ENCODE results near the gene TBX21. TPM values are rescaled to one million over a fixed set of nuclear protein-coding genes. Genes with fewer than 3 reads are reported as not detected.

Gene TBX21
- total RNA-seq, 2 experiments from 2014 or later: 73.4 to 76.8 TPM

GRCh38 chr17:47699536-47699840 lies 33.5 kb upstream of the TBX21 start:
- peaks cover 84% of the 10 kb centered on the region for H3K4me1 Mint-ChIP-seq

DNA sequence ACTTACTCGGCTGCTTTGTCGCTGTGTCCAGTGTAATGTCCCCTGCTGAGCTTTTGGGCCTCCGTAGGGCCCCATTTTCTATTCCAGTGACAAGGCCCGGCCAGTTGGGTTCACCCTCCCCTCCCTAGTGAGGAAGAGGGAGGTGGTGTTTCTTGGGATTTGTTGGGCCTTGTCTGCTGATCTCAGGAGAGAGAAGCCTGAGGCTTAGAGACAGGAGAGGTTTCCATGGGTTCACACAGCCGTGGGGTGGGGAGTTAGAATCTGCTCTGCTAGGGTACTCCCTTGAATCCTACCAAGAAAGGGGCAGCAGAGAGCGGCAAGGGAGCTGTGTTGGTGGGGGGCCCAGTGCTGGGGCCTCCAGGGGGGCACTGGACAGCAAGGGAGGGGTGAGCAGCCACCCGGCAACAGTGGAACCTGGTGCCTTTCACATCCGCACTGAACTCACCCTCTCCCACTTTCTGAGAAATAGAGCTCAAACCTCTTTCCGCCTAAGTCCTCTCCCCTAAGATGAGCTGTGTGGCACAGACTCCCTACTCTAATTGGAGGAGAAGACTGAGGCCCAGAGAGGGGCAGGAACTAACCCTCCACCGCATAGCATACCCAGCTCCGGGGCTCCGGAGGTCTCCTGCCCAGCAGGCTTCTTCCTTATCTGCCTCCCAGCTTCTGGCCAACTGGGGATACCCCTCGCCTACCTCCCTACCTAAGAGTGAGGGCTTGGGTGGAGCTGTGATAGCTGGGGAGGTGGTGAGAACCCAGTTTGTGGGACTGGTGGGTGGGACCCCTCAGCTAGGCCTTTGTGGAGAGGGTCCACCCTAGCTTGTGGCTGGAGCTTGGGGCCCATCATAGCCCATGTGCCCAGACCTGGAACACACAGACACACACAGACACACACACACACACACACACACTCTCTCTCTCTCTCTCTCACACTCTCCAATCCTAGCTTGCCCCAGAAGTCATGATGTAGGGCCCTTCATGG lies 32.3 kb upstream of the TBX21 start:
- peak; percentile 10 for ATAC-seq

More at GRCh38 chr17:47699536-47699840, 33.5 kb upstream of the TBX21 start:
- ChIA-PET POLR2A (interaction anchor here (0.6 to 1.0 kb wide), 3 partner anchors 10 to 38 kb away, joined by 3 read pairs; no protein-coding TSS in a partner anchor), CTCF (interaction anchor here (0.6 to 7.1 kb wide), 30 partner anchors 7 to 744 kb away, joined by 3 to 117 read pairs (median 4); partner anchors contain the start of gene TBX21)
- Mint-ChIP-seq H3K27ac (peak overlapping the region; percentile 72), H3K4me3 (no peak overlapping the region), H3K27me3 (no peaks in the 10 kb centered on the region), H3K36me3 (ENCODE audit: low read depth) (peaks cover 41% of the 10 kb centered on the region), H3K9me3 (ENCODE audit: low read depth) (no peaks in the 10 kb centered on the region)
- DNase-seq (no peak), ATAC-seq (no peak)
- intact Hi-C loops (cut with DNase I, micrococcal nuclease): loop anchor here (1.0 to 5.0 kb wide), 6 partner anchors 18 to 103 kb away; partner anchors contain the start of gene TBX21 (in 1 of the 2)

GRCh38 chr17:47701608-47702007 lies 31.4 kb upstream of the TBX21 start:
- no peaks in the 10 kb centered on the region for H3K9me3 Mint-ChIP-seq (ENCODE audit: low read depth)
- peak overlapping the region; percentile 84 for H3K27ac Mint-ChIP-seq
- H3K4me3 Mint-ChIP-seq: peak overlapping the region; percentile 70
- no peak for DNase-seq
- intact Hi-C loops (cut with DNase I, micrococcal nuclease): no loop called here
- CTCF ChIA-PET: interaction anchor here (0.9 to 7.1 kb wide), 7 partner anchors 8 to 74 kb away, joined by 3 to 117 read pairs (median 5); partner anchors contain the start of gene TBX21
- ATAC-seq: no peak
- H3K4me1 Mint-ChIP-seq: peaks cover 88% of the 10 kb centered on the region
- H3K36me3 Mint-ChIP-seq (ENCODE audit: low read depth): peaks cover 38% of the 10 kb centered on the region
- H3K27me3 Mint-ChIP-seq: no peaks in the 10 kb centered on the region
- POLR2A ChIA-PET: interaction anchor here (0.6 to 1.5 kb wide), 5 partner anchors 14 to 1558 kb away, joined by 3 to 6 read pairs (median 4); partner anchors contain the start of gene TBX21

More for the DNA sequence above, 32.3 kb upstream of the TBX21 start:
- Mint-ChIP-seq H3K36me3 (ENCODE audit: low read depth) (peaks cover 44% of the 10 kb centered on the region), H3K9me3 (ENCODE audit: low read depth) (no peaks in the 10 kb centered on the region), H3K27ac (peak overlapping the region; percentile 80), H3K4me1 (peaks cover 88% of the 10 kb centered on the region), H3K27me3 (no peaks in the 10 kb centered on the region), H3K4me3 (peak overlapping the region; percentile 51)
- intact Hi-C loops (cut with DNase I, micrococcal nuclease): no loop called here
- ChIA-PET CTCF (interaction anchor here (0.5 to 7.1 kb wide), 13 partner anchors 9 to 127 kb away, joined by 3 to 117 read pairs (median 3); partner anchors contain the start of gene TBX21), POLR2A (interaction anchor here (0.6 to 1.5 kb wide), 8 partner anchors 14 to 1557 kb away, joined by 3 to 6 read pairs (median 3); partner anchors contain the start of genes KPNB1 and TBX21)
- peak; percentile 32 for DNase-seq

DNA sequence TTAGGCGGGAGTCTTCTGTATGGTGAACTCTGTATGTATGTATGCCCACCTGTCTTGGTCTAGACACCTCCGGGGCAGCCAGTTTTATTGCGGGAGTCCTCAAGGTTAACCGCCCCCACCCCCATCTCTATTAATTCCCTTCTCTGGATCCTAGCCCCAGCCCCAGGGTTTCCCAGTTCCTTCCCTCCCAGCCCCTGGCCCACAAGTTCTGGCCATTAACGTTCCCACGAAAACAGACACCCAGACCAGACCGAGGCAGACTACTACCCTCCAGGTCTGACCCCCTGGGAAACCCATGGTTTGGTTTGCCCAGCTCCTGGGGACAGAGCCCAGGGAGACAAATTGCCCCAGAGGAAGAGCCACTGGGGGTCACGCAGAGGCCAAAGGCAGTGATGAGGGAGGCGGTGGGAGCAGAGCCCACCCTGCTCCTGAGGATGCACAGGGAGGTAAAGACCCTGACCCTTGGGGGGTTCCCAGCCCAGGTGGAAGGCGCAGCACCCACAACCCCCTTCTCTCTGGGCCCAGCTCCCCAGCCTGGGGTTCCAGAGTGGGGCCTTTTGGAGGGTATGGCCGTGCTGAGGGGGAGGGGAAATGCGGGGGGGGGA lies 30.5 kb upstream of the TBX21 start:
- H3K4me3 Mint-ChIP-seq: peak overlapping the region; percentile 70
- CTCF ChIA-PET: interaction anchor here (4.0 to 7.1 kb wide), 3 partner anchors 14 to 37 kb away, joined by 15 to 117 read pairs (median 112); partner anchors contain the start of gene TBX21
- intact Hi-C loops (cut with DNase I, micrococcal nuclease): no loop called here
- POLR2A ChIA-PET: interaction anchor here (0.7 kb wide), 1 partner anchor 272 kb away, joined by 3 read pairs; no protein-coding TSS in a partner anchor
- no peaks in the 10 kb centered on the region for H3K27me3 Mint-ChIP-seq
- H3K4me1 Mint-ChIP-seq: peaks cover 88% of the 10 kb centered on the region
- no peak for ATAC-seq
- H3K27ac Mint-ChIP-seq: peak overlapping the region; percentile 84
- no peaks in the 10 kb centered on the region for H3K9me3 Mint-ChIP-seq (ENCODE audit: low read depth)
- peaks cover 40% of the 10 kb centered on the region for H3K36me3 Mint-ChIP-seq (ENCODE audit: low read depth)
- DNase-seq: no peak

- POLR2A ChIA-PET: no interaction called here
- ATAC-seq (no peak), DNase-seq (peak; percentile 68)
- Mint-ChIP-seq H3K36me3 (ENCODE audit: low read depth) (peaks cover 47% of the 10 kb centered on the region), H3K9me3 (ENCODE audit: low read depth) (no peaks in the 10 kb centered on the region), H3K4me1 (peaks cover 88% of the 10 kb centered on the region), H3K27ac (peak overlapping the region; percentile 99), H3K4me3 (peak overlapping the region; percentile 70), H3K27me3 (no peaks in the 10 kb centered on the region)
- CTCF ChIA-PET: interaction anchor here (2.0 to 7.1 kb wide), 2 partner anchors 13 to 29 kb away, joined by 12 to 117 read pairs; partner anchors contain the start of gene TBX21
- intact Hi-C loops (cut with DNase I, micrococcal nuclease): no loop called here
These were observed 29.8 kb upstream of the TBX21 start for GRCh38 chr17:47703191-47703591.

DNA sequence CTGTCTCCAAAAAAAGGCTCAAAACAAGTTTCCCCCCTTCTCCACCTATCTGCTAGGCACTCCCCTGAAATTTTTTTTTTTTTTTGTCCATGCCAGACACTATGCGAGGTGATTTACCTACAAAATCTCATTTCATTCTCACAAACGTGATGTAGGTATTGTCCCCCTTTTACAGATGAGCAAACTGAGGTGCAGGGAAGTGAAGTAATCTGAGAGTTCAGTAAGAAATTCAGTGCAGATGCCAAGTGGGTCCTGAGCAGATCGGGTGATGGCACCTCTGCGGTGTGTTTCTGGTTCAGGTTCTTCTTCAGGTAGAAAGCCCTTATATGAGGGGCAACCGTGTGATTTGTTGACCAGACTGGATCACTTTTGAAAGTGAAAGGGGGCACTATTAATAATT lies 29.4 kb upstream of the TBX21 start:
- ChIA-PET POLR2A (interaction anchor here (1.3 kb wide), 1 partner anchor 16 kb away, joined by 4 read pairs; no protein-coding TSS in a partner anchor), CTCF (interaction anchor here (0.6 to 2.0 kb wide), 4 partner anchors 15 to 87 kb away, joined by 3 to 19 read pairs (median 8); partner anchors contain the start of gene TBX21)
- intact Hi-C loops (cut with DNase I, micrococcal nuclease): no loop called here
- no peaks in the 10 kb centered on the region for H3K9me3 Mint-ChIP-seq (ENCODE audit: low read depth)
- peak overlapping the region; percentile 70 for H3K4me3 Mint-ChIP-seq
- ATAC-seq: no peak
- H3K4me1 Mint-ChIP-seq: peaks cover 83% of the 10 kb centered on the region
- peaks cover 47% of the 10 kb centered on the region for H3K36me3 Mint-ChIP-seq (ENCODE audit: low read depth)
- DNase-seq: no peak
- H3K27ac Mint-ChIP-seq: peak overlapping the region; percentile 99
- no peaks in the 10 kb centered on the region for H3K27me3 Mint-ChIP-seq

GRCh38 chr17:47704116-47704515 lies 28.9 kb upstream of the TBX21 start:
- H3K4me3 Mint-ChIP-seq: peak overlapping the region; percentile 70
- ChIA-PET POLR2A (interaction anchor here (0.6 to 1.3 kb wide), 3 partner anchors 15 to 20 kb away, joined by 3 to 4 read pairs (median 4); no protein-coding TSS in a partner anchor), CTCF (interaction anchor here (0.6 to 2.0 kb wide), 7 partner anchors 14 to 127 kb away, joined by 3 to 19 read pairs (median 5); partner anchors contain the start of genes KPNB1, LRRC46, MRPL10 and TBX21)
- ATAC-seq: no peak
- no peaks in the 10 kb centered on the region for H3K27me3 Mint-ChIP-seq
- H3K27ac Mint-ChIP-seq: peak overlapping the region; percentile 99
- no peaks in the 10 kb centered on the region for H3K9me3 Mint-ChIP-seq (ENCODE audit: low read depth)
- intact Hi-C loops (cut with DNase I, micrococcal nuclease): no loop called here
- peaks cover 79% of the 10 kb centered on the region for H3K4me1 Mint-ChIP-seq
- peaks cover 45% of the 10 kb centered on the region for H3K36me3 Mint-ChIP-seq (ENCODE audit: low read depth)
- DNase-seq: no peak

DNA sequence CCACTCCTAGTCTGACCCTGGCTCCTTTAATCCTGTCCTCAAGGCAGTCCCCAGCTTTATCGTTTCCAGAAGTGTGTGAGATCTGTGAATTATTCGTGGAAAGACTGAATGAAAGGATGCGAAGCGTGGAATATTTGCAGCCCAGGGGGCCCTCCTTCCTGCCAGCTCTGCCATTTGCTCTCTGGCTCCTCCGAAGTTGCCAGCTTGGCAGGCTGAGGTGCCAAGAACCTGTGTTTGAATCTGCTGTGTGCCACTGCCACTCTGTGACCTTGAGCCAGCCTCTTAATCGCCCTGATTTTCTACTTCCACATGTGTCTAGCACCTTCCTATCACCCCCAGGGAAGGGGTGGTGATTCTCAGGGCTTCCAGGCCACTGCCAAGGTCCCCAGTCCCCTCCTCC lies 28.3 kb upstream of the TBX21 start:
- ChIA-PET CTCF (interaction anchor here (0.7 to 2.0 kb wide), 6 partner anchors 14 to 127 kb away, joined by 3 to 19 read pairs (median 5); partner anchors contain the start of genes KPNB1, LRRC46, MRPL10 and TBX21), POLR2A (interaction anchor here (0.6 to 1.3 kb wide), 3 partner anchors 15 to 19 kb away, joined by 3 to 4 read pairs (median 4); no protein-coding TSS in a partner anchor)
- no peaks in the 10 kb centered on the region for H3K27me3 Mint-ChIP-seq
- H3K36me3 Mint-ChIP-seq (ENCODE audit: low read depth): peaks cover 47% of the 10 kb centered on the region
- DNase-seq (no peak), ATAC-seq (no peak)
- intact Hi-C loops (cut with DNase I, micrococcal nuclease): loop anchor here (1.0 kb wide), 3 partner anchors 10 to 29 kb away; partner anchors contain the start of genes TBKBP1 (in 1 of the 2) and TBX21 (in 1 of the 2)
- H3K9me3 Mint-ChIP-seq (ENCODE audit: low read depth): no peaks in the 10 kb centered on the region
- peak overlapping the region; percentile 99 for H3K27ac Mint-ChIP-seq
- peak overlapping the region; percentile 70 for H3K4me3 Mint-ChIP-seq
- peaks cover 75% of the 10 kb centered on the region for H3K4me1 Mint-ChIP-seq

- H3K27me3 Mint-ChIP-seq: no peaks in the 10 kb centered on the region
- no peaks in the 10 kb centered on the region for H3K9me3 Mint-ChIP-seq (ENCODE audit: low read depth)
- H3K27ac Mint-ChIP-seq: peak overlapping the region; percentile 99
- H3K4me1 Mint-ChIP-seq: peaks cover 77% of the 10 kb centered on the region
- ATAC-seq: peak; percentile 57
- H3K4me3 Mint-ChIP-seq: peak overlapping the region; percentile 70
- POLR2A ChIA-PET: interaction anchor here (1.0 to 3.3 kb wide), 2 partner anchors 12 to 28 kb away, joined by 3 to 29 read pairs; no protein-coding TSS in a partner anchor
- peaks cover 52% of the 10 kb centered on the region for H3K36me3 Mint-ChIP-seq (ENCODE audit: low read depth)
- intact Hi-C loops (cut with DNase I, micrococcal nuclease): loop anchor here (1.0 kb wide), 4 partner anchors 12 to 57 kb away; partner anchors contain the start of genes KPNB1 (in 1 of the 2), TBKBP1 (in 1 of the 2) and TBX21 (in 1 of the 2)
- DNase-seq: peak; percentile 82
- CTCF ChIA-PET: interaction anchor here (0.6 to 3.4 kb wide), 10 partner anchors 9 to 293 kb away, joined by 3 to 45 read pairs (median 3); partner anchors contain the start of gene TBX21
These were observed 27.2 kb upstream of the TBX21 start for GRCh38 chr17:47705536-47706530.

Measured in activated CD4-positive, alpha-beta T cell treated with anti-CD3 and anti-CD28 coated beads for 36 hours (primary cell).